NCI-H1417 treated with DMSO at 0.1 percent for 48 hours (cell line): ENCODE data around the gene OR51M1.
"Not testable (repeated sequence)": the region's sequence is repeated elsewhere in the genome, so short reads cannot be mapped to it uniquely, and the experiment has no call there.

Experiments used
- DNase-seq: peaks from one replicate; lab custom pipeline; 2025; lab: John Stamatoyannopoulos, UW

The OR51M1 gene

DNA sequence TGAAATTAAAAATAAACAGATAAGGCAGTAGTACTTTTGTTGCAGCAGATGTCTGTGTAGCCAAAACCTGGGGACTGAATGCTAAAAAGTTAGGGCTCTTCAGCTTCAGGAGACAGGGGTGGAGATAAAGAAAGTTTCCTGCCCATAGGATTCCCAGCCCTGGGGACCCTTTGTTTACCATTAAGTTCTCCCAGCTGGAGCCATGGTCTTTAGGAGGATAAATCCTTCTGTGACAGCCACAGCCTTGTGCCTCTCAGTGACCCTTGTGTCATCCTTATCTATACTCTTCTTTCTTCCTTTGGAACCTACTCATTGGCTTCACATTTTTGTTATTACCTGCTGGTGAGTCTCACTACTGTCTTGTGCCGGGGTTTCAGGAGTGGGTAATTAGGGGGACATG lies at the start of gene OR51M1:
TSS of gene OR51M1 (plus strand) at position 237 of the 400 bp plus-strand sequence. CDS start 5,587 bp downstream, outside the sequence.
- no peak for DNase-seq

GRCh38 chr11:5335170-5335569 lies 48.4 kb upstream of the OR51M1 start:
- no peak for DNase-seq

GRCh38 chr11:5336331-5336730 lies 47.3 kb upstream of the OR51M1 start:
- DNase-seq, result no peak

DNA sequence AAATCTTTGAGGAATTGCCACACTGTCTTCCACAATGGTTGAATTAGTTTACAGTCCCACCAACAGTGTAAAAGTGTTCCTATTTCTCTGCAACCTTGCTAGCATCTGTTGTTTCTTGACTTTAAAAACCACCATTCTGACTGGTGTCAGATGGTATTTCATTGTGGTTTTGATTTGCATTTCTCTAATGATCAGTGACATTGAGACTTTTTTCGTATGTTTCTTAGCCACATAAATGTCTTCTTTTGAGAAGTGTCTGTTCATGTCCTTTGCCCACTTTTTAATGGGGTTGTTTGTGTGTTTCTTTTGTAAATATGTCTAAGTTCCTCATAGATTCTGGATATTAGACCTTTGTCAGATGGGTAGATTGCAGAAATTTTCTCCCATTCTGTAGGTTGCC lies 46.4 kb upstream of the OR51M1 start:
- DNase-seq, result not testable (repeated sequence)

GRCh38 chr11:5339771-5340322 lies 43.8 kb upstream of the OR51M1 start:
- DNase-seq, result no peak

DNA sequence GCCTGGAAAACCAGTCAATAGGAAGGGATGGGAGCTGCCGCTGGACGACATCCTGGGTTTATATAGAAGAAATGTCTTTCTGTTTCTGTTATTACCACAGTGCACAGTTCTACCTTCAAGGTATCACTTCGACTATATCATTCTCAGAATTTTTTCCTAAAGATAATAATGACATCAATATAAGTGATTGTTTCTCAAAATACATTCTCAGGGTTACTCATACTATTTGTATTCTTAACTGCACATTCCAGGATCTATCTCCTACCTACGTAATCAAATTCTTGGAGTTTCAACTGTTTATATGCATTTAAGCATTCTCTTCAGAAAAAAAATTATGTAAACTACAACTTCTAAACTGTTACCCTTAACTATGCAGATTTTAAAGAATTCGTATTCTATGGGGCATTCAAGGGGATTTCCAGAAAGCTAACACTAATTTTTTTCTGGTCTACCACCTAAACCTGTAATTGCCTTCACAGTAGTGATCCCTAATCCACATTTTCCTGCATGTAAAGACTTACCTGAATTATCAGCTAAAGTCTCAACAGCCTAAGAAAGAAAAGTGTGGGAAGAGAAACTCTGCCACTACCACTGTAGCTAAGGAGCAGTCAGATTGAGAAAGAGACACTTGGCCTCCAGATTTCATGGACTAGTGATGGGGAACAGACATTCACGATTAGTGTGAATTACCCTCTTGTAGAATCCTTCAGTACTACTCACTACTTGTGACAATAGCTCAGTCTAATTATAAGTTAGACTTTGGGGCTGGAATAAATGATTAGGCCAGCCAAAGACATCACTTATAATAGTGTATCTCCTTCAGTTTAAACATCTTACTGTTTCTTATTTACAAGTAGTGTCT lies 39.9 kb upstream of the OR51M1 start, which contains the start of gene OR51B5:
TSS of gene OR51B5 (minus strand) at position 51 of the 862 bp plus-strand sequence. CDS start at position 51, 0 bp downstream.
- DNase-seq, result no peak

- DNase-seq, result no peak
These were observed 37.8 kb upstream of the OR51M1 start for GRCh38 chr11:5345831-5346230.

DNA sequence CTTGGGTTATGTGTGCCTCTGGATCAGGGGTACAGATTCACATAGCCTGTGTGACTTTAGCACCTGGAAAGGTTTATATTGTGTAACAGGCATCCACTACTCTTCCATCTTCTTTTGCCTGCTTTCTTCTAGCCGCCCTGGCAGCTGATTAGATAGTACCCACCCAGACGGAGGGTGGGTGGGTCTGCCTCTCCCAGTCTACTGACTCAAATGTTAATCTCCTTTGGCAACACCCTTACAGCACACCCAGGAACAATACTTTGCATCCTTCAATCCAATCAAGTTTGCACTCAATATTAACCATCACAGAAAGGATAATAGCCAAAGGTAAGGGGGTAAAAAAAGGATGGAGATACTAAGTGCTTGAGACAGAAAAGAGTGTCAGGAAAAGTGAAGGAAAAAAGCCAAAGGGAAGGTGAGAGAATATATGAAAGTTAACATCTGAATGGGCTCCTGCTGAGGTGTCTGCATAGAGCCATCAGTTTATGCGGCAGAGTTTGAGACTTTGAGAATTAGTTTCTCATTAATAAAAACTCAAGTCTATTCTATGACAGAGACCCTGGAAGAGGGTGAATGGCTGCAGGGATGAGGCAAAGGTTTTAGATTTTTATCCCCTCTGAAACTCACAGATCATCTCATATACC lies 34.9 kb upstream of the OR51M1 start:
- no peak for DNase-seq

DNA sequence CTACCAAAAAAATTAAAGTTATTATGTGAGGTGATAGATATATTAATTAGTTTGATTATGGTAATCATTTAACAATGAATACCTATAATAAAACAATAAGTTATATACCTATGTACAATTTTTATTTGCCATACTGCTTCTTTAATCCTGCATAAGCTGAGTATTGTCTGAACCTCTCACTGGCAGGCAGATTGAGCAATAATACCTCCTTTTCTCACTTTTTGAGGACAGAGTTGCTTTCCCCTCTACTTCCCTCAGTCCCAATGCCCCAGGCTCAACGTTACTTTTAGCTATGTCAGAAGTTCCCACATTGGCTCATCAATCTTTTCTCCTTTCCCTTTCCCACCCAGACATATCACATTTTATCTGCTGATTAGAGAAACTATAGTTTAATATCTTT lies 34.1 kb upstream of the OR51M1 start:
- no peak for DNase-seq

DNA sequence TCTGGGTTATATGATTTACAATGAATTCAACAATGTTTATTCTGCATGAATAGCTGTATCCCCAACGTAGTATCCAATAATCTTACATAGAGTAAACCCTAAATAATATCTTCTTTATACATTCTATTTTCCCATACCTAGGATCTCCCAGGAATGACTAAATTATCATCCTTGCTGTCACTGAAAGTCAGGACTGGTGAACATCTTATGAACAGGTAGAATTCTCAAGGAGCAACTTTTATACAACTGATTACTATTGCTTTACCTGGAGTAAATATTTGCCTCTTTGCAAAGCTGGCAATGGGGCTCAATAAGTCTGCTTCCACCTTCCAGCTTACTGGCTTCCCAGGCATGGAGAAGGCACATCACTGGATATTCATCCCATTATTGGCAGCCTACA lies 32.4 kb upstream of the OR51M1 start, which contains the start of gene OR51B6:
TSS of gene OR51B6 (plus strand) at position 301 of the 400 bp plus-strand sequence. CDS start at position 301, 0 bp downstream.
- no peak for DNase-seq

- not testable (repeated sequence) for DNase-seq
These were observed 27.6 kb upstream of the OR51M1 start for GRCh38 chr11:5356031-5356430.

DNA sequence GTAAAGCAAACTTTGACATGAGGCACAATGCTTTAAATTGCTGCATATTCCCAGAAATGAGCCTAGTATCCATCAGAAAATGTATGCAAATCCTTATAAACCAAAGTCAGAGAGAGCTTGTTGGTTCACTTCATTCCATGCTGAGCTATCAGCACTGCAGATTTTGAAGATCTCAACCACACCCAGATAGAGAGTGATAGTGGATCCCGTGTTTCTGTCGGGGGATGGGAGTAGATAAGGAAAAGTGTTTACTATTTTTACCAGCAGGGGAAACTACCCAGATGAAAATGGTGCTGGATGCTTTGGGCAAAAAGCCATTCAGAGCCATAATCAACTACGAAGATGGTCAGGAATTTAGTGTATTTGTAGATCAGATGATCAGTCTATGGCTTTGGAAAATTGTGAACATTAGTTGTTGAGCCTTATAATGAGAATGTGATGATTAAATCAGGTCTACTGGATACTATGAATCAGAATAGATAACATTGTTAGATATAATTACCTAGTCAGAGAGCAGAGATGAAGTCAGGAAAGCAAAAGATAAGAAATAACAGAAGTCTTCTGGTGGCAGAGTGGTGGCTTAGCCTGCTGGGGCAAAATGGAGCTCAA lies 21.5 kb upstream of the OR51M1 start:
- no peak for DNase-seq

DNA sequence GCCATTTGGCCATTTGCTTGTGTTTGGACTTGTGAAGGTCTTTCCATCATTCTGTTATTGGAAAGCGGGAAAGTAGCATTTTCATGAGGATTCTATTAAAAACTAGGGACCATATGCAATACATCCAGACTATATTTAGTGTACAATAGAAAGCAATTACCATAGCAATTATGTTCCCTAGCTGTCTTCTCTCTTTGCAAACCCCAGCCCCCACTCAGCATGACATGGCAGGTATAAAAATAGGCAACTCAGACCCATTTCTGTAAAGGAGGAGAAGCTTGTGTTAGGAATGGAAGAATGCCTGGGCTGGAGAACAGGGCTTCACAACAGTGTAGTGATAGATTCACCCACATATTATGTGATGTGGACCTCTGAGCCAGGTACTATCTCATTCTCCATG lies 19.9 kb upstream of the OR51M1 start:
- no peak for DNase-seq

DNA sequence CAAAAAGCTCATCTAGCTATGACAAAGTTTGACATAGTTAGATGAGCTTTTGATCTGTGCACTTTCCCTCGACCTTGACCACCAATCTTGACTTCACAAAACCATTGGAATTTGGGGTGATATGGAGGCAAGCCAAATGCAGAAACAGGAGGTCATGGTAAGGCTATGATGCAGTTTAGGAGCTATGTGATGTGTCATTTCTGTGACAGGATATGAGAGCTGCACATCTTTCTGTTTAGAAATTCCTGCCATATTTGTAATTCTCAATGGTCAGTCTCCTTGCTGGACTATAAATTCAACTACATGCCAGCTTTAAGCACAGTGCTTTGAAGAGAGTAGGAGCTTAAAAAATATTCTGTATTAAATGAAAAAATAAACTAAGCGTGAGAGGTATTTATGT lies 19.4 kb upstream of the OR51M1 start:
- DNase-seq, result no peak

DNA sequence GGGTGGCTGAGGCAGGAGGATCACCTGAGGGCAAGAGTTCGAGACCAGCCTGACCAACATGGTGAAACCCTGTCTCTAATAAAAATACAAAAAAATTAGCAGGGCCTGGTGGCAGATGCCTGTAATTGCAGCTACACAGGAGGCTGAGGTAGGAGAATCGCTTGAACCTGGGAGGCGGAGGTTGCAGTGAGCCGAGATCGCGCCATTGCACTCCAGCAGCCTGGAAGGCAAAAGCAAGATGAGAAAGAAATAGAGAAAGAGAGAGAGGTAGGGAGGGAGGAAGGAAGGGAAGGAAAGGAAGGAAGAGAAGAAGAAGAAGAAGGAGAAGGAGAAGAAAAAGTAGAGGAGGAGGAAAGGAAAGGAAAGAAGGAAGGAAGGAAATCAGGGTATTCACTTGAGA lies 17.2 kb upstream of the OR51M1 start:
- not testable (repeated sequence) for DNase-seq

DNA sequence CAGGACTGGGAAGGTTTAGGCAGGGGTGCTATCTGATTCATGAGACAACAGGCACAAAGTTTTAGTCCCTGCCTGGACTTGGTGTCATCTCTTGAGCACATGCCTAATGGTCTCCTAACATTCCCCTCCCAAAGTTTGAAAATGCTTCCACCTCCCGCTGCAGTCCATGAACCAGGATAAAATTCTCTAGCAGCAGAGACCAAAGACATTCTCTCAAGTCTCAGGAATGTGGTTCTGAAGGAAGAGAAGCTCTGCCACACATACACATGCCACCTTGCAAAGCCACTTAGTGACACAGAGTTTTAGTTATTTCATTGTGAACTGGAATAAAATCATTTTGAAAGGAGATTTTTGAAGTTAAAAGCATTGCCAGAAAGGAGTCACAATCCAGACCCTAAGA lies 16.8 kb upstream of the OR51M1 start:
- no peak for DNase-seq

GRCh38 chr11:5367448-5368074 lies 16.1 kb upstream of the OR51M1 start:
- DNase-seq, result no peak

DNA sequence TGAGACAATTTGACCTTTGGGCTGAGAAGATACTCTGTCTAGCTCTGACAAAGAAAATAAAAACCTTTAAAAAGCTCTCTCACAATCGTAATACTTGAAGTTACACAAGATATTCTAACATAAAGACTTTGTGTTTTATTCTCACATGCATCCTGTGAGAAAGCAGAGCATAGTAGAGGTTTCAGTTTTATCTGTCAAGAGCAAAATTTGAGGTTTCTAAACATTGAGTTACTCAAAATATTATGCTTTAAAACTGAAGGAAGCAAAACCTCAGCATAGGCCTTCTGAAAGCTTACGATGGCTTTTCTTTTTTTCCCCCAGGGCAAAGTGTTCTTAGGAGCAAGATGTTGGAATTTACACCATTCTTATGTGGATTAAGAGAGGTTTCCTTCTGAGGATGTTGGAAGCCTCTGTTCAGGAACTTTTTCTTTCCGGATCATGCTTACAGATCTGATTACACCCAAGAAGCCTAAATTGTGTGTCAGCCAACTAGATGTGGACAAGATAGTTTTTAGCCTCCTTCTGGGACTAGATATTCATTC lies 15.0 kb upstream of the OR51M1 start:
- DNase-seq, result no peak

GRCh38 chr11:5369789-5370188 lies 13.8 kb upstream of the OR51M1 start:
- DNase-seq, result no peak

- DNase-seq, result peak; percentile 3
These were observed 2.8 kb upstream of the OR51M1 start for GRCh38 chr11:5380740-5381342.

- DNase-seq, result no peak
These were observed 723 bp downstream of the OR51M1 start for GRCh38 chr11:5384335-5384734.
